ENCODE results near the gene RASAL2.
"Not testable (repeated sequence)": the region's sequence is repeated elsewhere in the genome, so short reads cannot be mapped to it uniquely, and the experiment has no call there.

RASAL2 gene

GRCh38 chr1:178168536-178168935 is 74.6 kb downstream of the RASAL2 start:
- no peak for DNase-seq

- no peak for DNase-seq
These were observed 75.7 kb downstream of the RASAL2 start for GRCh38 chr1:178169649-178170048.

GRCh38 chr1:178172939-178173338 is 79.0 kb downstream of the RASAL2 start:
- no peak for DNase-seq

GRCh38 chr1:178174539-178174938 is 80.6 kb downstream of the RASAL2 start:
- no peak for DNase-seq

- DNase-seq, result no peak
These were observed 86.5 kb downstream of the RASAL2 start for GRCh38 chr1:178180405-178180804.

GRCh38 chr1:178183796-178184195 is 89.9 kb downstream of the RASAL2 start:
- no peak for DNase-seq

- DNase-seq, result no peak
These were observed 94.4 kb downstream of the RASAL2 start for GRCh38 chr1:178188306-178188705.

- DNase-seq, result no peak
These were observed 95.9 kb downstream of the RASAL2 start for GRCh38 chr1:178189814-178190213.

- no peak for DNase-seq
These were observed 97.0 kb downstream of the RASAL2 start for GRCh38 chr1:178190881-178191280.

- DNase-seq, result peak; percentile 80
These were observed 98.8 kb downstream of the RASAL2 start for GRCh38 chr1:178192686-178193085.

- no peak for DNase-seq
These were observed 102.7 kb downstream of the RASAL2 start for GRCh38 chr1:178196631-178197030.

GRCh38 chr1:178202095-178202494 is 108.2 kb downstream of the RASAL2 start:
- DNase-seq, result not testable (repeated sequence)

- DNase-seq, result not testable (repeated sequence)
These were observed 108.6 kb downstream of the RASAL2 start for GRCh38 chr1:178202546-178202945.

GRCh38 chr1:178208269-178208856 is 114.5 kb downstream of the RASAL2 start:
- DNase-seq, result not testable (repeated sequence)

- no peak for DNase-seq
These were observed 116.0 kb downstream of the RASAL2 start for GRCh38 chr1:178209935-178210334.

GRCh38 chr1:178218550-178218949 is 124.6 kb downstream of the RASAL2 start:
- DNase-seq, result no peak

- DNase-seq, result no peak
These were observed 126.2 kb downstream of the RASAL2 start for GRCh38 chr1:178220094-178220493.

GRCh38 chr1:178223289-178223688 is 129.4 kb downstream of the RASAL2 start:
- DNase-seq, result no peak

- DNase-seq, result no peak
These were observed 130.5 kb downstream of the RASAL2 start for GRCh38 chr1:178224358-178224757.

- DNase-seq, result no peak
These were observed 137.0 kb downstream of the RASAL2 start for GRCh38 chr1:178230881-178231409.

GRCh38 chr1:178232108-178232507 is 138.2 kb downstream of the RASAL2 start:
- no peak for DNase-seq

GRCh38 chr1:178232949-178233348 is 139.0 kb downstream of the RASAL2 start:
- DNase-seq, result no peak

GRCh38 chr1:178237121-178237520 is 143.2 kb downstream of the RASAL2 start:
- DNase-seq, result no peak

- no peak for DNase-seq
These were observed 145.0 kb downstream of the RASAL2 start for GRCh38 chr1:178238722-178239510.
